Stimulated activated CD8-positive, alpha-beta memory T cell treated with anti-CD3 and anti-CD28 coated beads, Interleukin-4, amount 100 ng/mL, for 1 hour (primary cell): ENCODE data around the gene DHX58.

Experiments
- DNase-seq, 2 donors: peaks; one replicate each; pipeline ENCODE4 v3.0.0-alpha.2; 2020; ENCODE audit warnings: low read depth in 2 of 2, low spot score in 1 of 2

The DHX58 gene

GRCh38 chr17:42130310-42130936 lies 17.9 kb upstream of the DHX58 start:
- no peak for DNase-seq

GRCh38 chr17:42129109-42129837 lies 16.8 kb upstream of the DHX58 start:
- no peak for DNase-seq

- DNase-seq = no peak
Measured at GRCh38 chr17:42127414-42127813, 14.9 kb upstream of the DHX58 start.

- no peak for DNase-seq
Measured at GRCh38 chr17:42126836-42127235, 14.3 kb upstream of the DHX58 start.

- DNase-seq = no peak
Measured at GRCh38 chr17:42125565-42125964, 13.1 kb upstream of the DHX58 start.

GRCh38 chr17:42124256-42124655 lies 11.7 kb upstream of the DHX58 start:
- DNase-seq = no peak

GRCh38 chr17:42122371-42123303 lies 10.1 kb upstream of the DHX58 start, which contains the start of gene HSPB9:
HSPB9 (plus strand) TSS chr17:42122804; CDS start chr17:42122851, 47 bp downstream.
- DNase-seq = no peak

GRCh38 chr17:42120770-42121769 lies 8.6 kb upstream of the DHX58 start, which contains the start of gene KAT2A:
KAT2A (minus strand) TSS chr17:42121367; CDS start chr17:42121304, 63 bp downstream.
- peak in 1 of 2 donors; percentile 59 for DNase-seq

GRCh38 chr17:42120161-42120769 lies 7.8 kb upstream of the DHX58 start:
- DNase-seq = no peak

GRCh38 chr17:42119301-42119700 lies 6.8 kb upstream of the DHX58 start:
- DNase-seq = no peak

GRCh38 chr17:42118545-42118944 lies 6.0 kb upstream of the DHX58 start:
- DNase-seq = no peak

GRCh38 chr17:42118126-42118510 lies 5.6 kb upstream of the DHX58 start:
- DNase-seq = no peak

GRCh38 chr17:42117397-42118125 lies 5.0 kb upstream of the DHX58 start:
- DNase-seq = no peak

- DNase-seq = peak; percentile 37 to 70
Measured at GRCh38 chr17:42116705-42117396, 4.3 kb upstream of the DHX58 start.

- DNase-seq = no peak
Measured at GRCh38 chr17:42114118-42114517, 1.6 kb upstream of the DHX58 start.

- DNase-seq = no peak
Measured at GRCh38 chr17:42113293-42114069, 967 bp upstream of the DHX58 start.

GRCh38 chr17:42111871-42112551 lies 503 bp downstream of the DHX58 start:
- no peak for DNase-seq
